Sigmoid colon (tissue), 7 donors: ENCODE measurements around the gene EFCAB9. TPM values are rescaled to one million over a fixed set of nuclear protein-coding genes. Genes with fewer than 3 reads are reported as not detected.

Source experiments
- DNase-seq: peaks from one replicate; pipeline ENCODE4 v3.0.0-alpha.2; 2019
- H3K27ac ChIP-seq, 4 donors: fragments of 200-600 bp; sonication (generic); one replicate each; pipeline ENCODE4 v1.5.1; 2016 to 2019; ENCODE audit warnings: mild to moderate bottlenecking in 1 of 4
- H3K27me3 ChIP-seq, 3 donors: fragments of 200-600 bp; sonication (generic); one replicate each; pipeline ENCODE4 v1.5.1; 2019; ENCODE audit warnings: mild to moderate bottlenecking in 1 of 3
- H3K36me3 ChIP-seq, 4 donors: fragments of 200-600 bp; sonication (generic); one replicate each; pipeline ENCODE4 v1.5.1; 2016 to 2019
- H3K4me1 ChIP-seq, 4 donors: fragments of 200-600 bp; sonication (generic); one replicate each; pipeline ENCODE4 v1.5.1; 2017 to 2019
- H3K4me3 ChIP-seq, 4 donors: fragments of 200-600 bp; sonication (generic); one replicate each; pipeline ENCODE4 v1.5.1; 2017 to 2019; ENCODE audit warnings: mild to moderate bottlenecking in 2 of 4, moderate library complexity in 1 of 4
- H3K9me3 ChIP-seq, 4 donors: fragments of 200-600 bp in 3 of 4; sonication (generic) in 3 of 4; one replicate each; pipeline versions ENCODE4 v1.5.1 to v1.6.1; 2013 to 2019
- EP300 ChIP-seq, 4 donors: sonication (generic); formaldehyde crosslinking; IDR thresholded peaks; one replicate each; pipeline ENCODE4 v1.6.1; 2017; ENCODE audit warnings: antibody characterized with exemption in 4 of 4
- POLR2A ChIP-seq, 2 donors: fragments of 450-650 bp; IDR thresholded peaks; one replicate each; pipeline ENCODE4 v1.6.1; 2016; ENCODE audit warnings: antibody characterized with exemption in 2 of 2, mild to moderate bottlenecking in 2 of 2, moderate library complexity in 2 of 2
- POLR2AphosphoS5 ChIP-seq, 4 donors: sonication (generic); formaldehyde crosslinking; IDR thresholded peaks; one replicate each; pipeline ENCODE4 v1.6.1; 2017; ENCODE audit warnings: antibody characterized with exemption in 4 of 4
- WGBS, 2 donors: extraction: QIAGEN DNeasy Blood & Tissue Kit; methylation state at CpG; one replicate each; pipeline ENCODE4 v1.1.7; 2013; 5-methylcytosine and 5-hydroxymethylcytosine counted together
- intact Hi-C: fragments of 100-400 bp; cut with DNase I; formaldehyde crosslinking; loops from one replicate; pipeline ENCODE4 v1.15.1; 2023
- polyA plus RNA-seq, 3 donors: library from polyadenylated mRNA; stranded (reverse); fragments of 200-250 nt; gene quantifications; one replicate each; pipeline ENCODE4 v1.2.3, GENCODE V29; 2013
- total RNA-seq, 4 donors: library from RNA; depleted of rRNA; stranded (reverse); fragments of >200 nt; gene quantifications; one replicate each; pipeline ENCODE4 v1.1.0, GENCODE V29; 2016
- TF ChIP-seq, protein P1 (sequence below), 4 experiments: fragments of 450-650 bp in 3 of 4; fragments of 200-600 bp in 1 of 4; IDR thresholded peaks; one replicate each; pipeline ENCODE4 v1.5.1; 2016 to 2019; ENCODE audit warnings: antibody characterized with exemption in 4 of 4, mild to moderate bottlenecking in 3 of 4, moderate library complexity in 2 of 4
- donor health status: healthy with polysubstance abuse.
- donor health status: Bipolar disorder and iron deficiency.
- donor health status: healthy.

The EFCAB9 gene
- total and polyA plus RNA-seq, 7 donors, result not detected

DNA sequence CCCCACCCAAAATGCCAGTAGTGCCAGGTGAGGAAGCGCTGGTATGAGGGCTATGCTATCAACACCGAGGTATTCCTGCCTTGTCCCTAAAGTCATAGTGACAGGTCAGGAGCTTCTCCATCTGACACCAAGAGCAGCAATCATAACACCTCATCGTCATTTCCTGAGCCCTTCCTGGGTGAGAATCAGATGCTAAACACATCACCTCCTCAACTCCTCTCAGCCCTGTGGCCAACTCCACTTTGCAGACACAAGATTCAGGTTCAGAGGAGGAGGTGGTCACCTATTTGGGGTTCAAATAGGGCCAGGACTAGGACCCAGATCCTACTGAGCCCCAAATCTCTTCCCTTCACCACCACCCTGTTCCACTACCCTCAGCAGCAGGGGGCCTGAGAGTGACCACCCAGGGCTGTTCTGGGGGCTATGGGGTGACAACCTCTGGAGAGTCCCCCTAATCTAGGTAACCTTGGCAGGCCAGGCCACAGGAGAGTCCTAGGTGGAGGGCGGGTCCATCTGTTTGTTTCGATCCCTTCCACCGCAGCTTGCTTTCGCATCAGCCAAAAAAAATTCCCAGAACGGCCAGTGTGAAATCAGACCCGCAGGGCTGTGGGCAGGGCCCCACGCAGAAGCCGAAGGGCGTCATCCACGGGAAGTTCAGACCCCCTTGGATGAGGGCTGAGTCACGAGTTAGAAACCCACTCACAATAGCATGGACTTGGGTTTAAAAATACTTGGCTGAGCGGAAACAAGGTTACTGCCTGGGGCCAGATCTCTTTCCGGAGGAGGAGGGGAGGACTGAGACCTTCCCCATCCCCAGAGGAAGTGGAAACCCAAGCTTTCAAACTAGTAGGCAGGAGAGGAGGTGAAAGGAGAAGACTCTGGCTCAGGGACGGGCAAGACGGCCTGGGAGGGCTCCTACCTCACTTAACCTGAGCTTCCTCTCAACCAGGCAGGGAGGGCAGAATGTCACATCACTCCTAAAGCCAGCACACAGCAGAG is 14.7 kb upstream of the EFCAB9 start:
- Histone ChIP-seq H3K4me3 (no peak overlapping the region), H3K9me3 (no peaks in the 10 kb centered on the region), H3K27me3 (no peaks in the 10 kb centered on the region), H3K4me1 (peaks cover 0 to 15% (median 3%) of the 10 kb centered on the region in 4 donors), H3K36me3 (no peaks in the 10 kb centered on the region), H3K27ac (peak overlapping the region in 3 of 4 donors; percentile 10 to 63 (median 41))
- no peak for DNase-seq
- TF ChIP-seq POLR2AphosphoS5 (IDR thresholded peaks at IDR 0.05) (peak in 1 of 4 donors; percentile 16), EP300 (IDR thresholded peaks at IDR 0.05) (no peak)
- intact Hi-C loops, result no loop called here
- 43 to 75% methylated on average over 18 of the region's 18 CpGs for WGBS, 2 donors

DNA sequence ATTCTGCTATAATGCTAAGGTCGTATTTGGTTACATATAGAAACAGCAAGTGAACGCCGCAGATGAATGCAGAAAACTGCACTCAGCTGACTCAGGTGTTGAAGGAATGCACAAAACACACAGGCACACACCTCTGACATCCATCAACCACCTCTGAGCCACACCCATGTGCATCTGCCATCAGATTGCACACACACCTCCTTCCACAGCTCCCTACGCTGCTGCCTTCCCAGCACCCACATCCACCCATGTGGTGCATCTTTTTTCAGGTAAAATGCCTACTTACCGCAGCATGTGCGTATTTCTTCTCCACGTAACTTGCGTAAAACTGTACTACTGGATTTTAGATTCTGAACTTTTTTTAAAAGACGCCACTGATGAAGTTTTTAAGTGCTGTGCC is 13.0 kb upstream of the EFCAB9 start:
- no peak overlapping the region for H3K27ac ChIP-seq
- intact Hi-C loops, result no loop called here
- peaks cover 0 to 18% (median 4%) of the 10 kb centered on the region in 4 donors for H3K4me1 ChIP-seq
- 82 to 94% methylated on average over 9 of the region's 9 CpGs for WGBS, 2 donors
- H3K9me3 ChIP-seq, result no peaks in the 10 kb centered on the region
- H3K4me3 ChIP-seq, result no peak overlapping the region
- H3K27me3 ChIP-seq, result no peaks in the 10 kb centered on the region
- H3K36me3 ChIP-seq, result no peaks in the 10 kb centered on the region
- no peak for DNase-seq
- TF ChIP-seq, protein P1, sequence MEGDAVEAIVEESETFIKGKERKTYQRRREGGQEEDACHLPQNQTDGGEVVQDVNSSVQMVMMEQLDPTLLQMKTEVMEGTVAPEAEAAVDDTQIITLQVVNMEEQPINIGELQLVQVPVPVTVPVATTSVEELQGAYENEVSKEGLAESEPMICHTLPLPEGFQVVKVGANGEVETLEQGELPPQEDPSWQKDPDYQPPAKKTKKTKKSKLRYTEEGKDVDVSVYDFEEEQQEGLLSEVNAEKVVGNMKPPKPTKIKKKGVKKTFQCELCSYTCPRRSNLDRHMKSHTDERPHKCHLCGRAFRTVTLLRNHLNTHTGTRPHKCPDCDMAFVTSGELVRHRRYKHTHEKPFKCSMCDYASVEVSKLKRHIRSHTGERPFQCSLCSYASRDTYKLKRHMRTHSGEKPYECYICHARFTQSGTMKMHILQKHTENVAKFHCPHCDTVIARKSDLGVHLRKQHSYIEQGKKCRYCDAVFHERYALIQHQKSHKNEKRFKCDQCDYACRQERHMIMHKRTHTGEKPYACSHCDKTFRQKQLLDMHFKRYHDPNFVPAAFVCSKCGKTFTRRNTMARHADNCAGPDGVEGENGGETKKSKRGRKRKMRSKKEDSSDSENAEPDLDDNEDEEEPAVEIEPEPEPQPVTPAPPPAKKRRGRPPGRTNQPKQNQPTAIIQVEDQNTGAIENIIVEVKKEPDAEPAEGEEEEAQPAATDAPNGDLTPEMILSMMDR (IDR thresholded peaks at IDR 0.05), result no peak
- TF ChIP-seq POLR2AphosphoS5 (IDR thresholded peaks at IDR 0.05), result no peak
- TF ChIP-seq EP300 (IDR thresholded peaks at IDR 0.05), result no peak

DNA sequence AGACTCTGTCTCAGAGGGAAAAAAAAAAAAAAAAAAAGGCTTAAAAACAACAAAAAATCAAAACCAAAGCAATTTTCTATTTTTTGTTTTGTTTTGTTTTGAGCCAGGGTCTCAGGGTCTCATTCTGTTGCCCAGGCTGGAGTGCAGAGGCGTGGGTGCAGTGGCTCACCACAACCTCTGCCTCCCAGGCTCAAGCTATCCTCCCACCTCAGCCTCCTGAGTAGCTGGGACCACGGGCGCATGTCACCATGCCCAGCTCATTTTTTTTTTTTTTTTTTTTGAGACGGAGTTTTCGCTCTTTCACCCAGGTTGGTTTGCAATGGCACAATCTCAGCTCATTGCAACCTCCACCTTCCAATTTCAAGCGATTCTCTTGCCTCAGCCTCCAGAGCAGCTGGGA is 11.7 kb upstream of the EFCAB9 start:
- no peak for TF ChIP-seq POLR2A (IDR thresholded peaks at IDR 0.05)
- TF ChIP-seq POLR2AphosphoS5 (IDR thresholded peaks at IDR 0.05), result no peak
- TF ChIP-seq, protein P1 (IDR thresholded peaks at IDR 0.05), result no peak
- no peak for TF ChIP-seq EP300 (IDR thresholded peaks at IDR 0.05)
- no peaks in the 10 kb centered on the region for H3K9me3 ChIP-seq
- 91 to 94% methylated on average over 6 of the region's 6 CpGs for WGBS, 2 donors
- H3K27ac ChIP-seq, result no peak overlapping the region
- no peaks in the 10 kb centered on the region for H3K36me3 ChIP-seq
- H3K4me1 ChIP-seq, result peaks cover 0 to 32% (median 16%) of the 10 kb centered on the region in 4 donors
- DNase-seq, result no peak
- intact Hi-C loops, result no loop called here
- H3K4me3 ChIP-seq, result no peak overlapping the region
- H3K27me3 ChIP-seq, result no peaks in the 10 kb centered on the region

DNA sequence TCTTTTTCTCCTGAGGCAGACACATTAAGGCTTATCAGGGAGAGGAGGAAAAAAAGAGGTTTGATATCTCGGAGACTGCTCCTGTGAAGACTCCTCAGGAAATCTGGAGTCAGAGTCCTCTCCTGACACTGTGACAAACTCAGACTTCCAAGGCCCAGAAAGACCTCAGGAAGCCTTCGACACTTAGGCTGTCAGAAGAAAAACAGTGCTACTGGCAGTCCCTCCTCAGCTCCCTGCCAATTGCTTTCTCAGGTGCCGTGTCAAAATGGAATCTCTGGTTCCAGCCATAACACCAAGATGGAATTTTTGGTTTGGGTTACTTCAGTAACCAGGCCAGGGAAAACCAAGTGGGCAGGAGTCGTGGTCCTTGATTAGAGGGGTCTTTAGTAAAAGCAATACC is 10.1 kb upstream of the EFCAB9 start:
- H3K4me1 ChIP-seq, result peaks cover 0 to 33% (median 17%) of the 10 kb centered on the region in 4 donors
- H3K27ac ChIP-seq, result peak overlapping the region in 1 of 4 donors; percentile 8
- H3K4me3 ChIP-seq, result no peak overlapping the region
- no peaks in the 10 kb centered on the region for H3K36me3 ChIP-seq
- DNase-seq, result no peak
- WGBS, 2 donors, result 91 to 93% methylated on average over 4 of the region's 4 CpGs
- intact Hi-C loops, result no loop called here
- no peak for TF ChIP-seq POLR2A (IDR thresholded peaks at IDR 0.05)
- TF ChIP-seq POLR2AphosphoS5 (IDR thresholded peaks at IDR 0.05), result no peak
- TF ChIP-seq, protein P1 (IDR thresholded peaks at IDR 0.05), result no peak
- no peaks in the 10 kb centered on the region for H3K27me3 ChIP-seq
- no peaks in the 10 kb centered on the region for H3K9me3 ChIP-seq

DNA sequence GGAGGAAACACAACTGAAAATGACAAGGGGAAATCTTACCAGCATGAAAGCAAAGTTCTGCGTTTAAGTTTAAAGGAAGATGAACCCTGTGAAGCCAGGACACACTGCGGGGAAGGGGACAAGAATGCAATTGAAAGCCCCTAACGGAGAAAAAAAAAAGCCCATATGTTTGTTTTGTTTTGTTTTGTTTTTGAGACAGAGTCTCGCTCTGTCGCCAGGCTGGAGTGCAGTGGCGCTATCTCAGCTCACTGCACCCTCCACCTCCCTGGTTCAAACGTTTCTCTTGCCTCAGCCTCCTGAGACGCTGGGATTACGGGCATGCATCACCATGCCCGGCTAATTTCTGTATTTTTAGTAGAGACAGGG is 8.9 kb upstream of the EFCAB9 start:
- no peaks in the 10 kb centered on the region for H3K27me3 ChIP-seq
- H3K4me1 ChIP-seq, result peaks cover 0 to 26% (median 17%) of the 10 kb centered on the region in 4 donors
- DNase-seq, result no peak
- H3K27ac ChIP-seq, result peak overlapping the region in 3 of 4 donors; percentile 92 to 93 (median 92)
- no peaks in the 10 kb centered on the region for H3K36me3 ChIP-seq
- no peak for TF ChIP-seq POLR2A (IDR thresholded peaks at IDR 0.05)
- TF ChIP-seq, protein P1 (IDR thresholded peaks at IDR 0.05), result no peak
- TF ChIP-seq POLR2AphosphoS5 (IDR thresholded peaks at IDR 0.05), result no peak
- TF ChIP-seq EP300 (IDR thresholded peaks at IDR 0.05), result no peak
- no peak overlapping the region for H3K4me3 ChIP-seq
- no peaks in the 10 kb centered on the region for H3K9me3 ChIP-seq
- intact Hi-C loops, result loop anchor here (5.0 kb wide), 2 partner anchors 133 to 267 kb away; partner anchors contain the start of gene SH3PXD2B
- WGBS, 2 donors, result 56 to 78% methylated on average over 10 of the region's 10 CpGs
